HepG2 (cell line): ENCODE results near the gene INTS14. TPM values are rescaled to one million over a fixed set of nuclear protein-coding genes. Genes with fewer than 3 reads are reported as not detected.

Experiments
- HNRNPL ChIP-seq: fragments of 200-400 bp; formaldehyde crosslinking; IDR thresholded peaks from 2 replicates; pipeline ENCODE4 v1.6.1; 2017; ENCODE audit warnings: mild to moderate bottlenecking, low read depth, low read length
- HNRNPUL1 ChIP-seq: fragments of 200-400 bp; formaldehyde crosslinking; IDR thresholded peaks from 2 replicates; pipeline ENCODE4 v1.6.1; 2017; ENCODE audit warnings: low read depth, mild to moderate bottlenecking, low read length, moderate library complexity
- JDP2 ChIP-seq: sonication (generic); formaldehyde crosslinking; IDR thresholded peaks from 2 replicates; pipeline ENCODE4 v1.8.1; 2022; ENCODE audit warnings: missing genetic modification reagents, borderline replicate concordance
- KDM3A ChIP-seq: IDR thresholded peaks from 2 replicates; pipeline ENCODE4 v1.6.1; 2018; ENCODE audit warnings: low read depth, missing compliant biosample characterization
- SOX13 ChIP-seq, 3 experiments: fragments of 450-650 bp in 1 of 3; sonication (generic) in 1 of 3; formaldehyde crosslinking in 1 of 3; IDR thresholded peaks in 2 of 3; conservative IDR thresholded peaks in 1 of 3; 2 replicates each; pipeline versions ENCODE4 v1.5.0 to v1.6.1; 2016 to 2020; ENCODE audit warnings: antibody characterized with exemption in 1 of 3, mild to moderate bottlenecking in 1 of 3, missing compliant biosample characterization in 1 of 3, missing genetic modification reagents in 1 of 3, moderate library complexity in 1 of 3
- TGIF2 ChIP-seq: IDR thresholded peaks from 2 replicates; pipeline ENCODE4 v1.6.1; 2016; ENCODE audit warnings: control low read depth, missing compliant biosample characterization
- TOPORS ChIP-seq: sonication (generic); formaldehyde crosslinking; IDR thresholded peaks from 2 replicates; pipeline ENCODE4 v1.8.0; 2023; ENCODE audit warnings: mild to moderate bottlenecking, missing genetic modification reagents
- ZBTB4 ChIP-seq: sonication (generic); formaldehyde crosslinking; IDR thresholded peaks from 2 replicates; pipeline ENCODE4 v1.4.0; 2020; ENCODE audit warnings: missing genetic modification reagents, mild to moderate bottlenecking, borderline replicate concordance
- ZFP36L2 ChIP-seq: sonication (generic); formaldehyde crosslinking; IDR thresholded peaks from 2 replicates; pipeline ENCODE4 v1.4.0; 2020; ENCODE audit warnings: missing genetic modification reagents
- ZNF709 ChIP-seq: sonication (generic); formaldehyde crosslinking; IDR thresholded peaks from 2 replicates; pipeline ENCODE4 v1.5.0; 2020; ENCODE audit warnings: mild to moderate bottlenecking, missing genetic modification reagents
- ZNF768 ChIP-seq: sonication (generic); formaldehyde crosslinking; IDR thresholded peaks from 2 replicates; pipeline ENCODE4 v1.4.0; 2020; ENCODE audit warnings: missing genetic modification reagents
- ZNF772 ChIP-seq: sonication (generic); formaldehyde crosslinking; IDR thresholded peaks from 2 replicates; pipeline ENCODE4 v1.5.0; 2020; ENCODE audit warnings: mild to moderate bottlenecking, missing genetic modification reagents
- ZSCAN30 ChIP-seq: sonication (generic); formaldehyde crosslinking; IDR thresholded peaks from 2 replicates; pipeline ENCODE4 v1.5.0; 2020; ENCODE audit warnings: mild to moderate bottlenecking, missing genetic modification reagents
- polyA plus RNA-seq, 8 experiments: library from polyadenylated mRNA; depleted of rRNA in 3 of 8; stranded (reverse) in 7 of 8; unstranded in 1 of 8; fragments of >200 nt; fragmentation: Illumina TruSeq in 4 of 8; extraction: Trizol in 4 of 8; gene quantifications; 2 replicates each; pipeline versions ENCODE4 v1.2.1 to v1.2.3, GENCODE V29; 2011 to 2016; ENCODE audit warnings: low read depth in 4 of 8, missing spikeins in 1 of 8, mixed read lengths in 1 of 8; ENCODE audit not compliant: insufficient read depth in 1 of 8
- total RNA-seq, 5 experiments: library from RNA; depleted of rRNA; stranded (reverse); fragments of >200 nt; fragmentation: Illumina TruSeq; extraction: Trizol; gene quantifications; 2 replicates each; pipeline ENCODE4 v1.2.3, GENCODE V29; 2016; ENCODE audit warnings: low read depth in 1 of 5
- TF ChIP-seq, protein P1 (sequence below): IDR thresholded peaks from 2 replicates; pipeline ENCODE4 v1.6.1; 2012; ENCODE audit warnings: low read depth, low read length, improper control_type of control experiment
- TF ChIP-seq, protein P2 (sequence below): fragments of 450-650 bp; IDR thresholded peaks from 2 replicates; pipeline ENCODE4 v1.6.1; 2017
- TF ChIP-seq, protein P3 (sequence below): sonication (generic); formaldehyde crosslinking; IDR thresholded peaks from 2 replicates; pipeline ENCODE4 v1.4.0; 2020; ENCODE audit warnings: low read depth, mild to moderate bottlenecking, missing genetic modification reagents

Gene INTS14
- total and polyA plus RNA-seq, 2 of the 13 experiments (the other 11 are each of a cell fraction or from before 2014, with no cell fraction given), result 41.4 to 52.0 TPM

- TF ChIP-seq, protein P1, sequence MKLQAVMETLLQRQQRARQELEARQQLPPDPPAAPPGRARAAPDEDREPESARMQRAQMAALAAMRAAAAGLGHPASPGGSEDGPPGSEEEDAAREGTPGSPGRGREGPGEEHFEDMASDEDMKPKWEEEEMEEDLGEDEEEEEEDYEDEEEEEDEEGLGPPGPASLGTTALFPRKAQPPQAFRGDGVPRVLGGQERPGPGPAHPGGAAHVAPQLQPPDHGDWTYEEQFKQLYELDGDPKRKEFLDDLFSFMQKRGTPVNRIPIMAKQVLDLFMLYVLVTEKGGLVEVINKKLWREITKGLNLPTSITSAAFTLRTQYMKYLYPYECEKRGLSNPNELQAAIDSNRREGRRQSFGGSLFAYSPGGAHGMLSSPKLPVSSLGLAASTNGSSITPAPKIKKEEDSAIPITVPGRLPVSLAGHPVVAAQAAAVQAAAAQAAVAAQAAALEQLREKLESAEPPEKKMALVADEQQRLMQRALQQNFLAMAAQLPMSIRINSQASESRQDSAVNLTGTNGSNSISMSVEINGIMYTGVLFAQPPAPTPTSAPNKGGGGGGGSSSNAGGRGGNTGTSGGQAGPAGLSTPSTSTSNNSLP, result no peak
- TF ChIP-seq KDM3A (CRISPR knock-in tag) (peak; percentile 51; the same call in 1 of the 2 replicates), ZNF709 (CRISPR knock-in tag) (peak; percentile 91), HNRNPL (0 out of 2 replicates have a peak, but pooled peaks have one; percentile 7), TGIF2 (CRISPR knock-in tag) (peak; percentile 76), TOPORS (CRISPR knock-in tag) (peak; percentile 58; the same call in 1 of the 2 replicates), SOX13 (IDR thresholded peaks at IDR 0.05) (no peak), SOX13 (CRISPR knock-in tag; conservative IDR thresholded peaks at IDR 0.05 in 1 of 2, IDR thresholded peaks at IDR 0.05 in 1 of 2) (peak in 1 of 2 experiments; percentile 14; a peak in 1 of 4 replicates), ZNF768 (CRISPR knock-in tag) (peak; percentile 77), ZSCAN30 (CRISPR knock-in tag) (no peak), JDP2 (no peak; the same call in 1 of the 2 replicates), ZBTB4 (CRISPR knock-in tag) (no peak), ZNF772 (no peak; the same call in 1 of the 2 replicates), HNRNPUL1 (no peak), ZFP36L2 (no peak)
- TF ChIP-seq, protein P2, sequence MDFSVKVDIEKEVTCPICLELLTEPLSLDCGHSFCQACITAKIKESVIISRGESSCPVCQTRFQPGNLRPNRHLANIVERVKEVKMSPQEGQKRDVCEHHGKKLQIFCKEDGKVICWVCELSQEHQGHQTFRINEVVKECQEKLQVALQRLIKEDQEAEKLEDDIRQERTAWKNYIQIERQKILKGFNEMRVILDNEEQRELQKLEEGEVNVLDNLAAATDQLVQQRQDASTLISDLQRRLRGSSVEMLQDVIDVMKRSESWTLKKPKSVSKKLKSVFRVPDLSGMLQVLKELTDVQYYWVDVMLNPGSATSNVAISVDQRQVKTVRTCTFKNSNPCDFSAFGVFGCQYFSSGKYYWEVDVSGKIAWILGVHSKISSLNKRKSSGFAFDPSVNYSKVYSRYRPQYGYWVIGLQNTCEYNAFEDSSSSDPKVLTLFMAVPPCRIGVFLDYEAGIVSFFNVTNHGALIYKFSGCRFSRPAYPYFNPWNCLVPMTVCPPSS, result no peak
- TF ChIP-seq, protein P3, sequence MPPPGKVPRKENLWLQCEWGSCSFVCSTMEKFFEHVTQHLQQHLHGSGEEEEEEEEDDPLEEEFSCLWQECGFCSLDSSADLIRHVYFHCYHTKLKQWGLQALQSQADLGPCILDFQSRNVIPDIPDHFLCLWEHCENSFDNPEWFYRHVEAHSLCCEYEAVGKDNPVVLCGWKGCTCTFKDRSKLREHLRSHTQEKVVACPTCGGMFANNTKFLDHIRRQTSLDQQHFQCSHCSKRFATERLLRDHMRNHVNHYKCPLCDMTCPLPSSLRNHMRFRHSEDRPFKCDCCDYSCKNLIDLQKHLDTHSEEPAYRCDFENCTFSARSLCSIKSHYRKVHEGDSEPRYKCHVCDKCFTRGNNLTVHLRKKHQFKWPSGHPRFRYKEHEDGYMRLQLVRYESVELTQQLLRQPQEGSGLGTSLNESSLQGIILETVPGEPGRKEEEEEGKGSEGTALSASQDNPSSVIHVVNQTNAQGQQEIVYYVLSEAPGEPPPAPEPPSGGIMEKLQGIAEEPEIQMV, result no peak; the same call in 1 of the 2 replicates
Observed at GRCh38 chr15:65530318-65531111, 80.4 kb downstream of the INTS14 start, which contains the start of gene HACD3 (continued).
